Embryonic facial prominence (tissue), 1 donor: ENCODE measurements around the gene CBX8.

Source experiments
- DNase-seq: peaks from one replicate; pipeline ENCODE4 v3.0.0-alpha.2; 2016; ENCODE audit errors: extremely low spot score

Gene CBX8

DNA sequence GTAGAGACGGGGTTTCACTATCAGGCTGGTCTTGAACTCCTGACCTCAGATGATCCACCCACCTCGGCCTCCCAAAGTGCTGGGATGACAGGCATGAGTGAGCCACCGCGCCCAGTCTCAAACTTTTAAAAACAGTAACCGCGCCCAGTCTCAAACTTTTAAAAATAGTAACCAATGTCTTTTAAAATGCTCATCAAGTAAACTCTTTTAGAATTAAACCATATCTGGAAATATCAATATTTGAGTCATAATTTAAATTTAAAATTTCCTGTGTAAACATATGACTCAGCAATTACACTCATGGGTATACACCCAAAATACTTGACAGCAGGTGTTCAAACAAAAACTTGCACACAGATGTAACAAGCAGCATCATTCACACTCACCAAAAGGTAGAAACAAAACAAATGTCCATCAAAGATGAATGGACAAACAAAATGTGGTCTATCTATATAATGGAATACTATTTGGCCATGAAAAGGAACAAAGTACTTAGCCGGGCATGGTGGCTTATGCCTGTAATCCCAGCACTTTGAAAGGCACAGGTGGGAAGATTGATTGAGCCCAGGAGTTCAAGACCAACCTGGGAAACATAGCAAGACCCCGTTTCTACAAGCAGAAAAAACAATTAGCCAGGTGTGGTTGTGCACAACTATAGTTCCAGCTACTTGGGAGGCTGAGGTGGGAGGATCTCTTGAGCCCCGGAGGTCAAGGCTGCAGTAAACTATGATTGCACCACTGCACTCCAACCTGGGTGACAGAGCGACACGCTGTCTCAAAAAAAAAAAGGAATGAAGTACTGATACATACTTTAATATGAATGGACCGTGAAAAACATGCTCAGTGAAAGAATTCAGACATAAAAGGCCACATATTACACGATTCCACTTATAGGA lies 46.0 kb downstream of the CBX8 start:
- no peak for DNase-seq

DNA sequence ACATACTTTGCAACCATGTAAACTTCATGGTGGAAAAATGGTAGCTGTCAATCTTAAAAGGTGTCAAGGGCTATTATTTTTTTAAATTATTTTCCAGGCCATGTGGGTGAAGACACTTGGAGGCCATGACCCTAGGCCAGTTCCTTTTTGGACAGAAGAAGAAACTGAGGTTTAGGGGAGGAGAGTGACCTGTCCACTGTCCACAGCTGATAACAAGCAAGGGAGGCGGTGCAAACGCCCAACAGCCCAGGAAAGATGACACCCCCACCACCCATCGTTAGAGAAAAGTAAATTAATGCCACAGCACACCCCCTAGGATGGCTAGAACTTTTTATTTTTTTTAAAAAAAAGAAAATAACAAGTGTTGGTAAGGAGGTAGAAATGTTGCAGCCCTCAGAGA lies 46.9 kb downstream of the CBX8 start:
- no peak for DNase-seq

- DNase-seq, result no peak
These were observed 47.6 kb downstream of the CBX8 start for GRCh38 chr17:79749156-79749815.

DNA sequence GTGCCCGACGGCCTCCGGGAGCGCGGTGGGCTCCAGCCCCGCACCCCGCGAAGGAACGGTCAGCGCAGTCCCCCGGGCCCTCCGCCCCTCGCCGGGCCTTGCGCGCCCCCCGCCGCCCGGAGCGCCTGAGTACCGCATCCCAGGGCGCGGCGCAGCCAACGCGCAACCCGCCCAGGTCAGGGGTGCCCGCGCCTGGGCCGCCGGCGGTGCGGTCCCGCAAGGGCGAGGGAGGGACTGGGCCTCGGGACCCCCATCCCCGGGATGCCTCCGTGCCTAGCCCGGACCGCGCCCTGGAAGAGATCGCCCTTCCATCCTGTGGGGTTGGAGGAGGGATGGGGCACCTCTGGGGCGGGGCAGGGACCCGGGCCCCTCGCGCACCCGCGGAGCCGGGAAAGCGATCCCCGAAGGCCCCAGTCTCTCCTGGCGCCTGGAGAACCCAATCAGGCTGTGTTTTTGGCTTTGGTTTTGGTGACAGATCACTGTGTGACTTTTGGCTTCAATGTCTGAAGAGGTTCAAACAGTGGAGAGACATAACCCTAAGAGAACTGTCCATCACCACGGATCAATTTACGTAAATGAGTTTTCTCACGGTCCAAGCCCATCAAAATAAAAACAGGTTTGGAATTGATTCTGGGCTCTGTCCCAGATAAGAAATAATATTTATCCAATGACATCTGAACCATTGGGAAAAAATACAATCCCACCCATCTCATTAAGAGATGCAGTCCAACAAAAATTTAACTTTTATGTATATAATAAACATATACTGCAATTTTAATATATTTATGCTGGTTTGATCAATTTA lies 48.4 kb downstream of the CBX8 start:
- no peak for DNase-seq

DNA sequence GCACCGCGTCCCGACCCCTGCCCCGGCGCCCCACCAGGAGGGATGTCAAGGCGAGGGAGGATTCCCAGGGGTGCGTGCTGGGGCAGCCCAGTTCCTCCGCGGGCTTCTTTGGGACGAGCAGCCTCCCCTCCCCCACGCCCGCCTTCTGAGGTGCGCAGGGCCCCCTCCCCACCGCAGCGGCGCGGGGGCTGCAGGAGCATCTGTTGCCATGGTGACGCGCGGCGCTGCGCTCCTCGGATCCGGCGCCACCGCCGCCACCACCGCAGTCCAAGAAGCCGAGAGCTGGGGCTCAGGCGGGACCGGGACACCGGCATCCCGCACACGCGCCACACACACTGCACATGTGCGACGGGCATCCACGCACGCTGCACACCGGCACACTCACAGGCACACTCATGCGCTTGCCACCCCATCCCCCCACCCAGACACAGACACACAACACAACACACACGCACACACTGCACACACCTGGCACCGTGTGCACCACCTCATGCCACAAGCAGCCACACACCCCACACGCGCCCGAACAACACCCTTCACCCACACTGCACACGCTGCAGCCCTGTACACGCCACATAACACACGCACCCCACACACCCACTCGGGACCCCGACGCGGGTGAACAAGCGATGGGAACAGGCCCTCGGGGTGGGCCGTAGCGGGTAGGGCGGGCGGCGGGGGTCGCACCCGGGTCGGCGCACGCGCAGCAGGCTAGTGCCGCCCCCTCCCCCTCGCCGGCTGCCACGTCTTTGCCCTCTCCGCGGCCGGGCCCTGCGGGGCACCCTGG lies 49.2 kb downstream of the CBX8 start:
- no peak for DNase-seq

- DNase-seq, result no peak
These were observed 49.9 kb downstream of the CBX8 start for GRCh38 chr17:79746889-79747507.

GRCh38 chr17:79745641-79746105 lies 51.2 kb downstream of the CBX8 start:
- DNase-seq, result no peak

GRCh38 chr17:79743614-79744013 lies 53.3 kb downstream of the CBX8 start:
- no peak for DNase-seq

GRCh38 chr17:79742951-79743476 lies 53.9 kb downstream of the CBX8 start:
- DNase-seq, result no peak

DNA sequence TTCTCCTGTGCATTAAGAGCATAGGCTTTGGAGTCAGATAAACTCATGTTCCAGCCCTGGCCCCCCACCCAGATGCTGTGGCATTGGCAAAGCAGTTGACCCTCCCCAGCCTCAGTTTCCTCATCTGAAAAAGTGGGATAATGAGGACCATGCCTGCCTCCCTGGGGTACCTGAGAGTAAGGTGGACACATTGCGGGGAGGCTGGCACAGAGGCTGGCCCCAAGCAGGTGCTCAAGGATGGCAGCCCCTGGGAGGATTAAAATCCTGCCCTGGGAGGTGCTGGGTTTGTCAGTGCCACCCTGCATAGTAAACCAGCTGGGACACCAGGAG lies 54.3 kb downstream of the CBX8 start:
- DNase-seq, result no peak
